Measurements from ENCODE around the gene GCK. TPM values are rescaled to one million over a fixed set of nuclear protein-coding genes. Genes with fewer than 3 reads are reported as not detected.

GCK gene
- total RNA-seq, 1 experiment from 2014 or later, result not detected

DNA sequence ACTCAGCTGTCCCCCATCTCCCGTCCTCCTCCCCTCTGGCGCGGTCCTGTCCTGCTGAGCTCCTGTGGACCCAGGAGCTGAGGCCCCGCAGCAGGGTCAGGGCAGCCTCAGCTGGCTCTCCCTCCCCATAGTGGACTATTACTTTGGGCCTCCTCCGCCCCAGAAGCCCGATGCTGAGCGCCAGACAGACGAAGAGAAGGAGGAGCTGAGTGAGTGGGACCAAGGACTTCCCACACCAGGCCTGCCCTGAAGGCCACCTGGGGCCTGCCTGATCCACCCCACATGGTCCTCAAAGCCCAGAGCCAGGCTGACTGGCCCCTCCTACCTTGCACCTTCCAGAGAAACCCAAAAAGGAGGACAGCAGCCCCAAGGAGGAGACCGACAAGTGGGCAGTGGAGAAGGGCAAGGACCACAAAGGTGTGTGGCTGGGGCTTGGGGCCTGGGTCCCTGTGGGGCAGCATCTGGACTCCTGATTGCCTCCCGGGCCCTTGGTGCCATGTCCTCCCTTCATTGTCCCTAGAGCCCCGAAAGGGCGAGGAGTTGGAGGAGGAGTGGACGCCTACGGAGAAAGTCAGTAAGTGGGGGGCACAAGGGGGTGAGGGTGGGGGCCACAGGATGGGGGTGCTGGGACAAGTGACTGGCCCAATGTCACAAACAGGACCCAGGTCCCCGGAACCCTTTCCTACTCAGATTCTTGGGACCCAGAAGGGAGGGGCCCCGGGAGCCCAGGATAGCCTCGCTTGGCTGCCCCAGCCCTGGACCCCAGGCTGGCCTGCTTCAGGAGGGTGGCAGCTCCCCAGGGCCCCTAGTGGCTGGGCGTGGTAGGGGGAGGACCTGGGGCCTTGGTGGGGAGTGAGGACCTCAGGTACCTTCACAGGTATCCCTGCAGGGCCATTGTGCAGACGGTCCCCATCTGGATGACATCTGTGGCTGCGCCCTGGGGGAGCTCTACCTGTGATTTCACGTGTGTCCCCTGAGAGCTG is 80.2 kb downstream of the GCK start:
- H3K9ac ChIP-seq (ENCODE audit: low read length), result no peak overlapping the region
- no peak overlapping the region for H3K4me2 ChIP-seq (ENCODE audit: low read length)
- H3F3A ChIP-seq (ENCODE audit: low read length, unreplicated experiment), result no peaks in the 10 kb centered on the region
- intact Hi-C loops (cut with micrococcal nuclease), result no loop called here
- ChIA-PET POLR2A (ENCODE audit: unreplicated experiment) (no interaction called here), CTCF (interaction anchor here (0.6 kb wide), 1 partner anchor 25 kb away, joined by 4 read pairs; no protein-coding TSS in a partner anchor)
- DNase-seq (no peak), ATAC-seq (no peak)
- H3K4me1 ChIP-seq (ENCODE audit: insufficient read depth, low read length), result no peaks in the 10 kb centered on the region
- H3K36me3 ChIP-seq (ENCODE audit: low read depth, low read length), result no peaks in the 10 kb centered on the region
- TF ChIP-seq EZH2phosphoT487 (IDR thresholded peaks at IDR 0.05; ENCODE audit: borderline replicate concordance, low read length) (no peak), EZH2 (IDR thresholded peaks at IDR 0.05; ENCODE audit: low read length, unreplicated experiment) (no peak)
- TF ChIP-seq, protein P1, sequence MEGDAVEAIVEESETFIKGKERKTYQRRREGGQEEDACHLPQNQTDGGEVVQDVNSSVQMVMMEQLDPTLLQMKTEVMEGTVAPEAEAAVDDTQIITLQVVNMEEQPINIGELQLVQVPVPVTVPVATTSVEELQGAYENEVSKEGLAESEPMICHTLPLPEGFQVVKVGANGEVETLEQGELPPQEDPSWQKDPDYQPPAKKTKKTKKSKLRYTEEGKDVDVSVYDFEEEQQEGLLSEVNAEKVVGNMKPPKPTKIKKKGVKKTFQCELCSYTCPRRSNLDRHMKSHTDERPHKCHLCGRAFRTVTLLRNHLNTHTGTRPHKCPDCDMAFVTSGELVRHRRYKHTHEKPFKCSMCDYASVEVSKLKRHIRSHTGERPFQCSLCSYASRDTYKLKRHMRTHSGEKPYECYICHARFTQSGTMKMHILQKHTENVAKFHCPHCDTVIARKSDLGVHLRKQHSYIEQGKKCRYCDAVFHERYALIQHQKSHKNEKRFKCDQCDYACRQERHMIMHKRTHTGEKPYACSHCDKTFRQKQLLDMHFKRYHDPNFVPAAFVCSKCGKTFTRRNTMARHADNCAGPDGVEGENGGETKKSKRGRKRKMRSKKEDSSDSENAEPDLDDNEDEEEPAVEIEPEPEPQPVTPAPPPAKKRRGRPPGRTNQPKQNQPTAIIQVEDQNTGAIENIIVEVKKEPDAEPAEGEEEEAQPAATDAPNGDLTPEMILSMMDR (conservative IDR thresholded peaks at IDR 0.05; ENCODE audit: low read depth, low read length), result no peak
- no peaks in the 10 kb centered on the region for H3K9me3 ChIP-seq (ENCODE audit: low read length)
- BruUV-seq (replicated peaks), result no TSS peak
- no peaks in the 10 kb centered on the region for H3K9me2 ChIP-seq (replicated peaks; ENCODE audit: low read length)
- no peak overlapping the region for H3K4me3 ChIP-seq (ENCODE audit: low read length)
- H4K20me1 ChIP-seq (ENCODE audit: low read length), result no peaks in the 10 kb centered on the region
- H3K79me2 ChIP-seq (ENCODE audit: low read length), result no peaks in the 10 kb centered on the region
- no peak overlapping the region for H2AFZ ChIP-seq (ENCODE audit: low read length)
- no peak overlapping the region for H3K27ac ChIP-seq (ENCODE audit: low read length)
- H3K27me3 ChIP-seq (ENCODE audit: low read length), result no peaks in the 10 kb centered on the region

DNA sequence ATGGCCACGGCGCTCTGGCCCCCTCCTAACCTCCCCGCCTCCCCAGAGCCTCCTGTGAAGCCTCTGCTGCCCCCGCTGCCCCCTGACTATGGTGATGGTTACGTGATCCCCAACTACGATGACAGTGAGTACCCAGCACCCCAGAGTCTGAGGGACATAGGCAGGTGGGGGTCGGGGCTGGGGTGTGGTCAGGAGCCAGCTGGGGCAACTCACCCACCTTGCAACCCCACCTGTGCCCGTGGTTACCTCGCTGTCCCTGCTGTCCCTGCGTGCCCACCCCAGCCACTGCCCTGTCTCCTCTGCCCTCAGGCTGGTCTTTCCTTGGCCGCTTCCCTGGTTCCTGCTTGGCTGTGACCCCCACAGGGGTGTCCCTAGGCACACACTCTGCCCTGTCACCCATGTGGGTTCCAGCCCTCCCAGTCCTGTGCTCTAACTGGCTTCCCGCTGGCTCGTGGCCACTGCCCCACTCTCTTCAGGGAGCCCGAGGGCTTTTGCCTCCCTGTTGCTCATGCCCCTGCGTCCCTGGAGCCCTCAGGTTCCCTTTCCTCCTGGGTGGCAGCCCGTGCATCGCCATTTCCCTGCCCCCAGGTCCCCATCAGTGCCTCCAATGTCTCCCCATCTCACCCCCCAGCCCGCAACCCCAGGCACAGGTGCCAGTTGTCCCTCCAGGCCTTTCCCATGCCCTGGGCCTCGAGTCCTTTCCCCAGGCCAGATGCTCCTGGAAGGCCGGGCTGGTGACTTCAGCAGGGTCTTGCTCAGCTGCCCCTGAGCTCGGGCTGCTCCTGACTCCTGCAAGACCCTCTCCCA is 81.1 kb downstream of the GCK start:
- POLR2A ChIA-PET (ENCODE audit: unreplicated experiment), result no interaction called here
- no peak for ATAC-seq
- H2AFZ ChIP-seq (ENCODE audit: low read length), result no peak overlapping the region
- H3K79me2 ChIP-seq (ENCODE audit: low read length), result no peaks in the 10 kb centered on the region
- DNase-seq, result no peak
- no peaks in the 10 kb centered on the region for H3K27me3 ChIP-seq (ENCODE audit: low read length)
- H3K27ac ChIP-seq (ENCODE audit: low read length), result no peak overlapping the region
- TF ChIP-seq, protein P1 (conservative IDR thresholded peaks at IDR 0.05; ENCODE audit: low read depth, low read length), result no peak
- TF ChIP-seq EZH2phosphoT487 (IDR thresholded peaks at IDR 0.05; ENCODE audit: borderline replicate concordance, low read length), result no peak
- no peak for TF ChIP-seq EZH2 (IDR thresholded peaks at IDR 0.05; ENCODE audit: low read length, unreplicated experiment)
- no peaks in the 10 kb centered on the region for H3K36me3 ChIP-seq (ENCODE audit: low read depth, low read length)
- CTCF ChIA-PET, result no interaction called here
- H3K4me1 ChIP-seq (ENCODE audit: insufficient read depth, low read length), result no peaks in the 10 kb centered on the region
- no peaks in the 10 kb centered on the region for H4K20me1 ChIP-seq (ENCODE audit: low read length)
- H3F3A ChIP-seq (ENCODE audit: low read length, unreplicated experiment), result no peaks in the 10 kb centered on the region
- no peak overlapping the region for H3K9ac ChIP-seq (ENCODE audit: low read length)
- BruUV-seq (replicated peaks), result no TSS peak
- no peaks in the 10 kb centered on the region for H3K9me2 ChIP-seq (replicated peaks; ENCODE audit: low read length)
- H3K9me3 ChIP-seq (ENCODE audit: low read length), result no peaks in the 10 kb centered on the region
- H3K4me3 ChIP-seq (ENCODE audit: low read length), result no peak overlapping the region
- intact Hi-C loops (cut with micrococcal nuclease), result no loop called here
- H3K4me2 ChIP-seq (ENCODE audit: low read length), result no peak overlapping the region
